Measurements from ENCODE around the gene SSR2.
A peak's percentile ranks its signal among the peaks of the same experiment; 100 is the strongest.

The SSR2 gene

DNA sequence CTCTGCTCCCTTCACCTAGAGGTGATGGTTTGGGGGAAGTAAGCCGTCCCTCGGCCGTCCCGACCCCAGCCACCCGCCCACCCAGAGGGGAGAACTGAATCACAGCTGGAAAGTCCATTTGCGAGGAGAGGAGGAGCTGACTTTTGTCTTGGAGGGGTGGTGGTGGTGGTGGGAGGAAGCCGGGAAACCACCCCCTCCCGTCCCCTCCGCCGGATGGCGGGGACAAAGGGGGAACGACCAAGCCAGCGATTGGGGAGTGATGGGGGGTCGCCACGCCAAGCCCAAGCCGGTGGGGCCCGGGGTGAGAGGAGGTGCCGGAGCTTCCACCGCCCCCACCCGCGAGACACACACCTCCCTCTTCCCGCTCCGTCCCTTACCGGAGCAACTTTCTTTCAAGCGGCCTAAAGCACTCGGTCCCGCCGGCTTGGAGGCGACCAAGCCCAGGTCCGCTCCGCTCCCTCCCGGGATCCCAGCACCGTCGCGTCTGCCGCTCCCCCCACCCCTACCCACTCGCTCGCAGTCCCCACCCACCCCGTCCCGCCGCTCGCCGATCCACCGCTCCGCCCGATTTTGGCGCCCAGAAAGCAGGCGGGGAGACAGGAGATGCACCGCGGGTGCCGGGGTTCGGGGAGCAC is 42.9 kb downstream of the SSR2 start:
- H3K4me3 ChIP-seq (ENCODE audit: low read length), result peak overlapping the region; percentile 96
- DNase-seq (ENCODE audit: low read depth, low spot score), result no peak

DNA sequence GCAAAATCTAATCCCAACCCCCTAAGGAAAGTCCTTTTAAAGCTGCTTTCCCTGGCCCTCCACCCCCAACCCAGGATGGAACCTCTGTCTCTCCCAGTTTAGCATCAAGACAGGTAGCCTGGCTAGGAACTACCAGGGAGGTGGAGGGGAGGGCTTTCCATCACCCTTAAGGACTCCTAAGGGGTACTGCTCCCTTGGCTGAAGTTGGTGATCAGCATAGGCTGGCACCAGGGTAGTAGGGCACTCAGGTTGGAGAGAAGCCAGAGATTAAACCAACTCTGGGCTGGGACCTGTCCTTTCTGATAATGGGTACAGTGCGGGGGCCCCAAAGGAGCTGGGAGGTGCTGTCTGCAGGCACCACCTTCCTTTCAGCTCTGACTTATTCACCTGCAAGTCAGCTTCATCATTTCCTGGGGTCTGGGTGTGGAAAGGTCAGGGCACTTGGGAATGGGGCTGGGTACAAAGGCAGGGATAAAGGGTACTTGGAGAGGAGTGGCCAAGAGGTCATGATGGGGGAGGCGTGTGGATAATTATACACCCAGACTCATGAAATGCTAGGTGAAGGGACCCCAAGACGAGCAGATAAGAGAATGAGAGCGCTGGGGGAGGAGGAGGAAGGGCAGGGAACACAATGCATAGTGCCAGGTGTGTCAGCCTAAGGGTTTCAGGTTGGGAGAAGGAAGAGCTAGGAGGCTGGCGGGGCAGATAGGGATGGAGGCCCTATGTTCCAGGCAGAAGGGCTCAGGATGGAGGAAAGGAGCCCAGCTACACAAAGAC is 43.6 kb downstream of the SSR2 start:
- H3K4me3 ChIP-seq (ENCODE audit: low read length), result peak overlapping the region; percentile 96
- no peak for DNase-seq (ENCODE audit: low read depth, low spot score)

DNA sequence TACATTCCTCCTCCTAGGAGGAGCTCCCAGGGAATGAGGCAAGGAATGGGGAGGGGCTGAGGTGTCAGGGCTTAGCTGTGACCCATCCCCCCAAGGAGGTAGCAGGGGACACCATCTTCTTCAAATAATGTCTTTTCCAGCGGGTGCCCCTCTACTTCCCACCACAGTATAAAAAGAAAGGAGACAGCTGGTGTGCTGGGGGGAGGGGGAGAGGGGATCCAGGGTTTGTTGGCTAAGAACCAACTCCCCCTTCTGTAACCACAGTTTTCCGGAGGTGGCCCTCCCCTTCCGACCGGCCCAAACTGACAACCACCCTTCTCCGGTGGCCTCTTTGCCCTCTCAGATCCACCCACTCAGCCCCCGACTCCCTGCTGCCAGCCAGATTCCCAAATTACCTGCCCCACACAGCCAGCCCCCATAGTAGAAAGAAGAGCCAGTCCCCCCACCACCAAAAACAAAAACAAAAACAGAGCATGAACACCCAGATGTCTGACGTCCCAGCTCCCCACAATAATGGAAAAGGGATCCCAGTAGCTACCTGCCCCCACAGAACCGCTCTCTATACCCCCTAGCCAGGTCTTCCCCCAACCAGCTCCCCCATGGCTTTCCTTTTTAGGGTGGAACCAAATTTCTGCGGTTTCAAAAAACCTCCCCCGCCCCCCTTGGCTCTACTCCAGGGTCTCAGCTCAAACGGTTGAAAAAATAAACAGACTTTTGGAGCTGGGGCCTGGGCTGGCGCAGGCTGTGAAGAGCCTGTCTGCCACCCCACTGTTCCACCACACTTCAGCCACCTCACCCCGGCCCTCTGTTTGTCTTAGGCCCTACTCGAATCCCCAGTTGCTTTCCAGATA is 44.5 kb downstream of the SSR2 start:
- peak; percentile 94 for DNase-seq (ENCODE audit: low read depth, low spot score)
- H3K4me3 ChIP-seq (ENCODE audit: low read length), result peak overlapping the region; percentile 96

DNA sequence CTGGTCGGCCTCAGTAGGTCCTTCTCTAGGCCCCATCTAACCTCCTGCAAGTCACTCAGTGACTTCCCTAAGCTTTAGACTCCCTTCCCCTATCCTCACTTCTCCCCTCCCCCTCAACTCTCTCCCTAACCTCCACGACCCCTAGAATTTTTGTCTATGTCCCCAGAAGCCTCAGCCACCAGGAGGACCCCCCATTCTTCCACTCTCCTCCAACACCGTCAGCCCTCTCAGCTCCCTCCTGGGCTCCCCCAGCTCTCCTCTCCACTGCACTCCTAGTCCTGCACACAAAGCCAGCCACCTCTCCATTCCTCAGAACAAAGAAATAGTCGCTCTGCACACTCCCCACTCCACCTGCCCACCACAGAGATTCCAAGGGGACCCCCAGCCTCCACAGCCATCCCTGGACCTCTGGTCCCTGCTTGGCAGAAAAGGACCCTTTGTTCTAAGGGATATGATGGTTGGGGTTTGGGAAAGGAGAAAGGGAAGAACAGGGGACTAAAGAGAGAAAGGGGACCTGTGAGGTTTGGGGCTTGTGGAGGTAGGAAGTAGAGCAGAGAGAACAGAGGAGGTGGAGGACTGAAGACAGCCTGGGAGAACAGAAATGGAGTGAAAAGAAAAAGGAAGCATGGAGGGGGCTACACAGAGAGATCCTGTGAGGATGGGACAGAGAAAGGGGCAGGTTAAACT is 45.2 kb downstream of the SSR2 start:
- DNase-seq (ENCODE audit: low read depth, low spot score), result no peak
- H3K4me3 ChIP-seq (ENCODE audit: low read length), result peak overlapping the region; percentile 96

DNA sequence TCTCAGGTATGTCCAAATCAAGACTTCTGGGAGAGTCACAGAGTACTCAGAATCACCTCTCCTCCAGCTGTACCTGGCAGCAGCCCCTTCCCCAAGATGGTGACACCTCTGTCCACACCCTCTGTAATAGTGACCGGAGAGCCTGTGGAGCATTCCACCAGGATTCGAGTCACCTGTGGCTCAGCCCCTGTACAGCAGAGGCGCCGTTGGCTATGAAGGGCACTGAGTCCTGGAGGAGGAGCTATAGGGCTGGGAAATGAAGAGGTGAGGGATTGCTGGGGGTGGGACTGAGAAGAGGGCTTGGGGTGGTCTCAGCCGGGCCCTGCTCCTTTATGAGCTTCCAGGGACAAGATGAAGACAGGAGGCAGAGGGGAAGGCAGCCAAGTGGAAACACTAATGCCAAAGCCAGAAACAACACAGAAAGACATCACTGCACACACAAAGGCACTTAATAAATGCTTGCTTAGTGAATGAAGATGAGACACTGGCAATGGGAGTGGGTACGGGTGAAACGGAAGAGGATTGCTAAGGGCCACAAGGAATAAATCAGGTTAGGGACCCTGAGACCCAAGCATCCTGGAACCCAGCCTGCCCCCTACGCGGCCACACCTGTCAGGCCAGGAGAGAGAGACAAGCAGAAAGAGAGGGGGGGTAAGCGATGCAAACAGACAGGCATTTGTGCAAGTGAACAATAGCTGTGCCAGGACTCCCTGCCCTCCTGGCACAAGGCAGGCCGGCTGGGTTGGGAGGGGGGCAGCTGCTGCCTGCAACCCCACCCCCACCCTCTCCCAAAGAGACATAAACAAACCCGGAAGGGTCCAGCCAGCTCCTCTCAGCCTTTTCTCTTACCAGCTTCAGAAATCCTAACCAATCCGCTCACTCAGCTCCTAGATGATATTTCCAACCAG is 46.3 kb downstream of the SSR2 start:
- H3K4me3 ChIP-seq (ENCODE audit: low read length), result peak overlapping the region; percentile 96

DNA sequence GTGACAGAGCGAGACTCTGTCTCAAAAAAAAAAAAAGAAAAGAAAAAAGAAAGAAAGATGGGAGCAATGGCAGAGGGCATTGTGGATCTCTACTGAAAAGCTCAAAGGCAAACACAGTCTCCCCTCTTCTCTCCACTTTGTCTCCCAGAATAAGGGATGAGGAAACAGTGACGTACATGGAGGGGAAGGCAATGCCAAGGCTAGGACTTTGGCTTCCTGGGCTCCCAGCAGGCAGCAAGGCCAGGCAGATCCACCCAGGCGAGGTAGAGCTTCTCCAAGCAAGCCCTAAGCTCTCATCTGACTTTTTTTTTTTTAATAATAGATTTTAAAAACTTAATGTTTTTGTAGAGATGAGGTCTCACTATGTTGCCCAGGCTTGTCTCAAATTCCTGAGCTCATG is 47.0 kb downstream of the SSR2 start:
- H3K4me3 ChIP-seq (ENCODE audit: low read length), result no peak overlapping the region
- no peak for DNase-seq (ENCODE audit: low read depth, low spot score)

More for the DNA sequence above, 46.3 kb downstream of the SSR2 start:
- no peak for DNase-seq (ENCODE audit: low read depth, low spot score)

DNA sequence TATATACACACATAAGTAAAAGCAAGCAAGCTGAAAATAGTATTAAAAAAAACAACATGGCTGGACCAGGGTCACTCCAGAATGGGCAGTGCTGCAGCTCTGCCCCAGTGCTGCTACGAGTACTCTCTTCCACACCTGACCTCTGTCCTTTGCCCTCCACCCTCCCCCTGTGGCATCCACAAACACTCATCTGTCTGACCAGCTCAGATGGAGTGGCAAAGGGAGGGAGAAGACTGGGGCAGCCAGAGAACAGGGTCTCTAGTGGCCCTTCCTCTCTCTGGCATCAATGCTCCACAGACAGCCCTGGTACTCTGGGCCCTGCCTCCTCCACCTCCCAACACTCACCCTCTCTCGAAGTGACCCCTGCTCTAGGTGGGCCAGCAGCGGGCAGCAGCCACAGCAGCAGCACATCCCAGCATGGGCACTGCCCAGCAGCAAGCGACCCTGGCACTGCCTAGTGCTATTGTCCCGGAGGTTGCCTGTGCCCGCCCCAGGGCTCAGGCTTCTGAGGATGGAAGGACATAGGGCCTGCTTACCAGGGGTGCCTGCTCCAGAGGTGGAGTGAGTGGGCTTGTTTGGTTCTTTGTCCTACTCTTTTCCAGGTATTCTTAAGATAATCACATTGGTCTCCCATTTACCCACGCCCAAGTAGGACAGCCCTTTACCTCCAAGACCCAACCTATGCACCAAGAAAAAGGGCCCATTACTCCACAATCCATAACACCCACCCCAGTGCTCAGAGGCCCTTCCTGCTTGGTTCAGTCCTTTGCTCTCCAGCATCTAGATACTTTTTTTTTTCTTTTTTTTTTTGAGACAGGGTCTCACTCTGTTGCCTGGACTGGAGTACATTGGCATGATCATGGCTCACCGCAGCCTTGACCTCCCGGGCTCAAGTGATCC is 48.6 kb downstream of the SSR2 start:
- no peak overlapping the region for H3K4me3 ChIP-seq (ENCODE audit: low read length)
- DNase-seq (ENCODE audit: low read depth, low spot score), result no peak

DNA sequence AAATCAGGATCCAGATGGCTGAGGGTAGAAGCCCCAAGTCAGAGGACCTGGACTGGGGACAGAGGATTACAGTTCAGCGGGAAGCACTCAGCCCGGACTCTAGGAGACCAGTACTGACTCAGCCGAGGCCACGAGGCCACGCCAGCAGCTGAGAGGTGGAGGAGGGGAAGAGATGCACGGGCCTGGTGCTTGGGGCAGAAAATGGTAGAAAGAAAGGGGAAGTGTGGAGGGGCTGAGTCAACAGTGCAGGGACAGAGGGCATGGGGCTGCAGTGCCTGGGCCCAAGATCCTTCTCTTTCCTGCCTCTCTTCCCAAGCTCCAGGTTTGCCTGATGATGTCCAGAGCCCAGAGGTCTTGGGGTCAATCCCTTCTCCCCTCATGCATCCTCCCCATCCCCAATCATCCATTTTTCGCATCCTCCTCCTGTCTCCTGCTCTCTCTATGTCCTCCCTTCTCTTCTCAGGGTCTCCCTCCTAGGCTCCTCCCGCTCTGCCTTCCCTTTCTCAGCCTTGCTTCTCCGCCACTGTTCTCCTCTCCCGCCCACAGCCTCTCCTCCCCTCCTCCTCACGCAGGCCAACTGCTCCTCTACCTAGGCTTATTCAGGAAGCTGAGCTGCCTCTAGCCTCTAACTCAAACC is 50.1 kb downstream of the SSR2 start:
- H3K4me3 ChIP-seq (ENCODE audit: low read length), result no peak overlapping the region
- DNase-seq (ENCODE audit: low read depth, low spot score), result no peak

DNA sequence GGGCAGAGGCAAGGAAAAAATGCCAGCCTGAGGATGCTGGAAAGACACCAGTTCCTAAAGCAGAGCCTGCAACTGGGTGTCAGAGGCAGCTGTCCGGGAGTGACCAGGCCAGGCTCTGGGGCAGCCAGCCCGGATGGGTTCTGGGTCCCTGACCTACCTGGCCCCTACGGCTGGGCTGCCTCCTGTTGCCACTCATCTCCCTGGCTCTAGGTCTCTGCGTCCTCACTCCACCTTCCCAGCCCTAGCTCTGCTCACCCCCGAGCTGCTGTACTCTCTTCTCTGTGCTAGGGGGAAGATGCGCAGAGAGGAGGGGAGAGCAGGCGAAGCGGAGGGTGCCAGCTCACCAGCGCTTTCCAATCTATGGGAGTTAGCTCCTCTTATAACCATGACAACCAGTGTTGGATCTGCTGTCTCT is 51.4 kb downstream of the SSR2 start:
- H3K4me3 ChIP-seq (ENCODE audit: low read length), result no peak overlapping the region
- DNase-seq (ENCODE audit: low read depth, low spot score), result no peak

DNA sequence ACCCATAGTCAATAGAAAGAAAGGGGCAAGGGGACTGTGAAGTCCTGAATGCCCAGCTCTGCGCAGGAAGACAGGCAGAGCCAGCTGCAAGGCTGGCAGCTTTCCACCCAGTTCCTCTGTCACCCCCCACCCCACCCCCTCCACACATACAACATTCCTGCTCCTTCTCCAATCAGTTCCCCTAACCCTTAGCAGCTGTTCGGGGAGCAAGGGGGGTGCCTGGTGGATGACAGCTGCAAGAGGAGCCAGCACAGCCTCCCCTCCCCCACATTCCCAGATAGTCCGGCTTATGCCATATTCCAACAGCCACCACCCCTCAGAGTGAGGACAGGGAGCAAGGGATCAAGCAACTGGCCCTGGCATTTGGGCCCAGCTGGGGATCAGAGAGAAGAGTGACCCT is 52.1 kb downstream of the SSR2 start:
- DNase-seq (ENCODE audit: low read depth, low spot score), result no peak
- H3K4me3 ChIP-seq (ENCODE audit: low read length), result no peak overlapping the region

DNA sequence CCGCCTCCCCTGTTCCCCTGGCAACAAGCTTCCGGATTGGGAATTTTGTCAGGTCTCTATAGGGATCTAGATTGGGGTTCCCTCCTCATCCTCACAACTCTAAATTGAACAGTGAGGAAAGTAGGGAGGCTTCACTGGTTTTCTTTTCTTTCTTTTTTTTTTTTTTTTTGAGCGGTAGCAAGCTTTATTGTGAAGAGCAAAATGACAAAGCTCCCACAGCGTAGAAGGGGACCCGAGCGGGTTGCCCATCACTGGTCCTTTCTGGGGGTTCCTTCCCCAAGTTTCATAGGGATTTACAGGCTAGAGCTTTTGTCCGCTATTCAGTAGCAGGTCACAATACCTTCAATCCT is 52.7 kb downstream of the SSR2 start:
- H3K4me3 ChIP-seq (ENCODE audit: low read length), result no peak overlapping the region
- DNase-seq (ENCODE audit: low read depth, low spot score), result no peak

DNA sequence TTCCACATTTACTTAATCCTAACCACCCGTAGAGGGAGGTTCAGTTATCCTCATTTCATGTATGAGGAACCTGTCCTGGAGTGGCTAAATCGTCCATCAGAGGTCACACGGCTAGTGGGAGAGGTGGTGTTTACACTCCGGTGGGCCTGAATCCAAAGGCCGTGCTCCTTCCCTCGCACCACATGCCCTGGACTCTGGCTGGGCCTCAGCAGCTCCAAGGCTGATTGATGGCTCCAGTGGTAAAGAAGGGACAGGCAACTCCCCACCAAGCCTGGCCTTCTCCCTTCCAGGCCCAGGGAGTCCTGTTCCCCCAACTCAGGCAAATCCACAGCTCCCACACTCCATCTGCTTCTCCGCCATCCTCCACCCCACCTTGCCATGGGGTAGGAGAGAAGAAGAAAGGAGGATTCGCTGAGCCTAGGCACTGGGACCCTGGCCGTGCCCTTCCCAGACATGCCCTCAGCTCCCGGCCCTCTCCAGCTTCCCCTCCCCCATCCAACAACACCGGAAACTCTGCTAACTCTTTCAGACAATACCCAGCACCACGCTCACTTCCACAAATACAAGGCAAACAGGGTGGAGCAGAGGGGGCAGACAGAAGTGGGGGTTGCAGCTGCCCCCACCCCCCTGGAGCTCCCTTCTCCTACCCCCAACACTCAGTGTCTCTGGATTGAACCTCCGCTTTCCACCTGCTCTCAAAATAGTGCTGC is 53.3 kb downstream of the SSR2 start:
- H3K4me3 ChIP-seq (ENCODE audit: low read length), result no peak overlapping the region
- no peak for DNase-seq (ENCODE audit: low read depth, low spot score)

DNA sequence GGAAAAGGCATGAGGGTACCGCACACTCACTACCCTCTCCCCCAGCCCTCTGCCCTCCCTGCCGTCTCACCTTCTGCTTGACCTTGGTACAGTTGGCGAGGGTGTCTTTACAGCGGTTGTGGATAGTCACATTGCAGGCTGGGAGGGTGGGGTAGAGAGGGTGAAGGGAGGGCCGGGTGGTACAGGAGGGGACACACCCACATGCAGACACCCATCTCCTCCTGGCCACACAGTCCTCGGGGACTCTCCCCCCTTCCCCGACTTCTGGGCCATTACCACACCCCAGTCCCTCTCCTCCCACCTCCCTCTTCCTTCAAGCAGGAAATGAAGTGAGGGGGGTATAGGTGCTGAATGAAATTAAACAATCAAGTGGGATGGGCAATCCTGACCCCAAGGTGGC is 54.0 kb downstream of the SSR2 start:
- no peak overlapping the region for H3K4me3 ChIP-seq (ENCODE audit: low read length)
- DNase-seq (ENCODE audit: low read depth, low spot score), result no peak

DNA sequence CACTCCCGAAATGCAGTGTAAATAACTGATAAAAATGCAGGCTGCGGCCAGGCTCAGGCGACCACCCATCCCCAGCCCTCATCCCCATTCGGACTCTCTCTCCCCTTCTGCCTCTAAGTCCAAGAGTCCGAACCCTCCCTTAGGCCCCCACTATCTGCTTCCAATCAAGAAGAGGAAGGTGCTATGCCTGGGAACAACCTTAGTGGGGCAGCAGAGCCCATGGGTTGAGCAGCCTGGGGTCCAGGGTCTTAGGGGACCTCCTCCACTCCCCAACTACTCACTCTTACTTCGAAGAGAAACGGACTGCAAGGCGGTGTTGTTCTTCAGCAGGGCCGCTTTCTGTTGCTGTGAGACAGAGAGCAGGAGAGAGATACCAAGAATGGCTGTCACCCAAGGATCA is 54.6 kb downstream of the SSR2 start:
- H3K4me3 ChIP-seq (ENCODE audit: low read length), result no peak overlapping the region
- DNase-seq (ENCODE audit: low read depth, low spot score), result no peak

DNA sequence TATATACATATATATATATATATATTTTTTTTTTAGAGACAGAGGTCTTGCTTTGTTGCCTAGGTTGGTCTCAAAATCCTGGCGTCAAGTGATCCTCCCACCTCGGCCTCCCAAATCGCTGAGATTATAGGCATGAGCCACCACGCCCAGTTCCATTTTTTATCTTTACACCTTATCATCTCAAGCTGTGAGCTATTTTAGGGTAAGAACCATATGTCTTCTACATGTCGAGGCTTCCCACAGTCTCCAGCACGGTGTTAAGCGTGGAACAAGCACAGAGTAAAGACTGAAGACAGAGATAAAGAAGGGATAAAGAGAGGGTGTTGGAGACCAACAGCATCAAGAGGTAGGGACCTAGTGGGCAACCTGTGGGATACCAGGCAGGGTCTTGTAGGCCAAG is 56.6 kb downstream of the SSR2 start:
- no peak overlapping the region for H3K4me3 ChIP-seq (ENCODE audit: low read length)
- DNase-seq (ENCODE audit: low read depth, low spot score), result no peak

DNA sequence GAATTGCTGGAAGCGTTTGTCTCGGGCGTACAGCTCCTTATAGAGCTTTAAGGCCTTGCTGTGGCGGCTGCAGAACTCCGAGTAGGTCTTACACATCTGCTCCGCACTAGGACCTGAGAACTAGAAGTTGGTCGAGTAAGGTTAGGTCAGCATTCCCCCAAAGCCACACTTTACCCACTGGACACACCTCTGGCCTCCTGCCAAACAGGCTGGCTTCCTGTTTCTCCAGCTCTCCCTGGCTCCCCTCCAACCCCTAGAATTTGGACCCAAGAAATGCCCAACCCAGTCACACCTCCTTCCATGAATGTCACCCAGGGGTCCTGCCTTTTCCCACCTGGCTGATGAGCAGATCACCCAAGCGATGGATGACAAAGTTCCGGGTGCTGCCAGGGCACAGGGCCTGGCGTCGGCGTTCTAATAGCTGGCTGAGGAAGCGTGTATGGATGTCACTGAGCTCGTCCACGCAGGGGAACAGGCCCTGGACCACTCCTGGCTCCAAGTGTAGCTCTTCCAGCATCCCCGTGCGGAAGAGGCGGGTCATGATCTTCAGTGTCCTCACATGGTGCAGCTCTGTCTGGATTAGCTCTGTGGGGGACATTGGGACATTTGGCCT is 58.0 kb downstream of the SSR2 start:
- DNase-seq (ENCODE audit: low read depth, low spot score), result no peak
- no peak overlapping the region for H3K4me3 ChIP-seq (ENCODE audit: low read length)
